K562 (cell line): ENCODE results near the gene MAGT1. TPM values are rescaled to one million over a fixed set of nuclear protein-coding genes. Genes with fewer than 3 reads are reported as not detected.

ENCODE experiments used
- ATF3 ChIP-seq, 2 experiments: fragments of 450-650 bp in 1 of 2; sonication (generic) in 1 of 2; formaldehyde crosslinking in 1 of 2; IDR thresholded peaks in 1 of 2; conservative IDR thresholded peaks in 1 of 2; 2 replicates each; pipeline versions ENCODE4 v1.6.1 to v1.8.1; 2016 to 2023; ENCODE audit warnings: mild to moderate bottlenecking in 2 of 2, moderate library complexity in 2 of 2, inconsistent platforms in 1 of 2, missing genetic modification reagents in 1 of 2
- CREB1 ChIP-seq, 2 experiments: sonication (generic) in 1 of 2; formaldehyde crosslinking in 1 of 2; IDR thresholded peaks; 2 replicates each; pipeline versions ENCODE4 v1.6.1 to v1.8.0; 2012 to 2022; ENCODE audit warnings: inconsistent platforms in 1 of 2, mild to moderate bottlenecking in 1 of 2, missing genetic modification reagents in 1 of 2, moderate library complexity in 1 of 2
- CXXC5 ChIP-seq: fragments of 250-450 bp; sonication (Bioruptor Pico); IDR thresholded peaks from 2 replicates; pipeline ENCODE4 v1.8.0; 2022; ENCODE audit warnings: inconsistent platforms, mild to moderate bottlenecking, moderate library complexity
- FOS ChIP-seq: IDR thresholded peaks from 3 replicates; pipeline ENCODE4 v1.6.1; 2011; ENCODE audit not compliant: insufficient read length; ENCODE audit errors: extremely low read depth
- FOXK2 ChIP-seq, 2 experiments: fragments of 450-650 bp; IDR thresholded peaks in 1 of 2; conservative IDR thresholded peaks in 1 of 2; 2 replicates each; pipeline ENCODE4 v1.6.1; 2016; ENCODE audit warnings: low read depth in 2 of 2, mild to moderate bottlenecking in 1 of 2
- GABPA ChIP-seq: fragments of 200-800 bp; sonication (Bioruptor generic); conservative IDR thresholded peaks from 2 replicates; pipeline ENCODE4 v1.6.1; 2016; ENCODE audit warnings: low read depth, missing genetic modification characterization, missing compliant biosample characterization
- HMG20A ChIP-seq: fragments of 450-650 bp; formaldehyde crosslinking; conservative IDR thresholded peaks from 2 replicates; pipeline ENCODE4 v1.4.0; 2020; ENCODE audit warnings: mild to moderate bottlenecking, mixed read lengths
- HMGXB4 ChIP-seq: sonication (generic); formaldehyde crosslinking; IDR thresholded peaks from 2 replicates; pipeline ENCODE4 v1.8.1; 2023; ENCODE audit warnings: mild to moderate bottlenecking, missing genetic modification reagents
- ILF3 ChIP-seq: fragments of 450-650 bp; IDR thresholded peaks from 2 replicates; pipeline ENCODE4 v1.6.1; 2018; ENCODE audit warnings: antibody characterized with exemption, mild to moderate bottlenecking, moderate library complexity, borderline replicate concordance
- KDM5B ChIP-seq: fragments of 200-600 bp; sonication (generic); IDR thresholded peaks from 2 replicates; pipeline ENCODE4 v1.6.1; 2012; ENCODE audit warnings: low read depth, mild to moderate bottlenecking, moderate library complexity, low read length, control low read depth, inconsistent platforms; ENCODE audit not compliant: insufficient replicate concordance
- MNT ChIP-seq, 2 experiments: fragments of 450-650 bp; conservative IDR thresholded peaks; 2 replicates each; pipeline ENCODE4 v1.6.1; 2017; ENCODE audit warnings: mild to moderate bottlenecking in 2 of 2, moderate library complexity in 2 of 2
- PHF8 ChIP-seq: fragments of 200-600 bp; sonication (generic); IDR thresholded peaks from 2 replicates; pipeline ENCODE4 v1.6.1; 2012; ENCODE audit warnings: mixed run types, mild to moderate bottlenecking, inconsistent platforms, low read length, moderate library complexity, borderline replicate concordance
- POLR2G ChIP-seq: fragments of 200-400 bp; formaldehyde crosslinking; IDR thresholded peaks from 2 replicates; pipeline ENCODE4 v1.6.1; 2017; ENCODE audit warnings: low read depth, mild to moderate bottlenecking, antibody characterized with exemption, low read length, moderate library complexity
- RBFOX2 ChIP-seq: fragments of 200-400 bp; formaldehyde crosslinking; IDR thresholded peaks from 2 replicates; pipeline ENCODE4 v1.6.1; 2017; ENCODE audit warnings: low read depth, mild to moderate bottlenecking, low read length, moderate library complexity
- TAF9B ChIP-seq: fragments of 450-650 bp; IDR thresholded peaks from 2 replicates; pipeline ENCODE4 v1.6.1; 2018; ENCODE audit warnings: mild to moderate bottlenecking; ENCODE audit not compliant: partially characterized antibody
- TFAP4 ChIP-seq: sonication (generic); formaldehyde crosslinking; IDR thresholded peaks from 2 replicates; pipeline ENCODE4 v1.8.0; 2022; ENCODE audit warnings: missing genetic modification reagents, mild to moderate bottlenecking, moderate library complexity, borderline replicate concordance
- TRIM28 ChIP-seq: fragments of 450-650 bp; IDR thresholded peaks from 2 replicates; pipeline ENCODE4 v1.6.1; 2017
- ZBTB7A ChIP-seq: IDR thresholded peaks from 2 replicates; pipeline ENCODE4 v1.6.1; 2011; ENCODE audit warnings: low read depth, mild to moderate bottlenecking, low read length, moderate library complexity, borderline replicate concordance; ENCODE audit not compliant: control insufficient read depth
- ZNF146 ChIP-seq: IDR thresholded peaks from one replicate; pipeline ENCODE4 v1.6.1; 2018; ENCODE audit warnings: missing compliant biosample characterization; ENCODE audit not compliant: unreplicated experiment
- ZNF696 ChIP-seq: fragments of 250-450 bp; sonication (Bioruptor Pico); conservative IDR thresholded peaks from 2 replicates; pipeline ENCODE4 v1.4.0; 2020; ENCODE audit warnings: mild to moderate bottlenecking, moderate library complexity
- polyA plus RNA-seq, 8 experiments: library from polyadenylated mRNA; depleted of rRNA in 4 of 8; stranded (reverse) in 5 of 8; unstranded in 3 of 8; fragments of >200 nt; fragmentation: Nextera tagmentation in 2 of 8; fragmentation: Illumina TruSeq in 1 of 8; extraction: Ambion mirVana in 2 of 8; extraction: Trizol in 1 of 8; gene quantifications; 2 replicates each; pipeline versions ENCODE4 v1.2.1 to v1.2.3, GENCODE V29; 2011 to 2014; ENCODE audit warnings: inconsistent platforms in 1 of 8, missing spikeins in 1 of 8
- total RNA-seq, 7 experiments: library from RNA; depleted of rRNA in 6 of 7; stranded (reverse); fragments of >200 nt in 6 of 7; fragmentation: Illumina TruSeq in 2 of 7; extraction: Trizol in 2 of 7; gene quantifications; 2 replicates each; pipeline versions ENCODE4 v1.2.1 to v1.2.3, GENCODE V29; 2011 to 2021; ENCODE audit warnings: low replicate concordance in 1 of 7

Gene MAGT1
- total and polyA plus RNA-seq, 9 of the 15 experiments (the other 6 are each of a cell fraction or from before 2014, with no cell fraction given), result 15.5 to 46.2 (median 28.8) TPM

GRCh38 chrX:77894921-77895886 lies at the start of gene MAGT1 (continued):
- TF ChIP-seq CREB1 (IDR thresholded peaks at IDR 0.05) (peak; percentile 92), CREB1 (CRISPR knock-in tag; IDR thresholded peaks at IDR 0.05) (peak; percentile 86), ZBTB7A (peak; percentile 56; the same call in 1 of the 2 replicates), HMGXB4 (CRISPR knock-in tag) (no peak), FOXK2 (conservative IDR thresholded peaks at IDR 0.05 in 1 of 2, IDR thresholded peaks at IDR 0.05 in 1 of 2; ENCODE audit: low read depth in 2 of 2) (peak; percentile 91 to 94), POLR2G (peak; percentile 79), FOS (peak; percentile 55), MNT (conservative IDR thresholded peaks at IDR 0.05) (peak in 1 of 2 experiments; percentile 49; a peak in 1 of 4 replicates), PHF8 (peak; percentile 71; the same call in 1 of the 2 replicates), TRIM28 (no peak), RBFOX2 (peak; percentile 79), KDM5B (peak; percentile 75), GABPA (tag) (no peak), ZNF696 (no peak), ATF3 (IDR thresholded peaks at IDR 0.05) (peak; percentile 67), ATF3 (CRISPR knock-in tag; conservative IDR thresholded peaks at IDR 0.05) (no peak), ZNF146 (CRISPR knock-in tag) (no peak), TFAP4 (peak; percentile 55; the same call in 1 of the 2 replicates), HMG20A (CRISPR knock-in tag) (no peak), ILF3 (no peak), TAF9B (peak; percentile 44), CXXC5 (CRISPR knock-in tag) (peak; percentile 49; the same call in 1 of the 2 replicates)
